NCI-H2171 (cell line): ENCODE results near the gene EXD3.
A peak's percentile ranks its signal among the peaks of the same experiment; 100 is the strongest.

Source experiments
- DNase-seq: peaks from one replicate; lab custom pipeline; 2025; lab: John Stamatoyannopoulos, UW

EXD3 gene

GRCh38 chr9:137317718-137318511 is 105.0 kb downstream of the EXD3 start:
- DNase-seq: no peak

GRCh38 chr9:137317021-137317717 is 105.8 kb downstream of the EXD3 start:
- DNase-seq: no peak

GRCh38 chr9:137316012-137316981 is 106.7 kb downstream of the EXD3 start:
- peak; percentile 77 for DNase-seq

- no peak for DNase-seq
Measured at GRCh38 chr9:137315581-137316011, 107.4 kb downstream of the EXD3 start.

GRCh38 chr9:137314561-137315560 is 108.1 kb downstream of the EXD3 start:
- DNase-seq: no peak

- DNase-seq: no peak
Measured at GRCh38 chr9:137313956-137314560, 108.9 kb downstream of the EXD3 start.

- no peak for DNase-seq
Measured at GRCh38 chr9:137313326-137313936, 109.5 kb downstream of the EXD3 start.

GRCh38 chr9:137312852-137313325 is 110.1 kb downstream of the EXD3 start:
- no peak for DNase-seq

- no peak for DNase-seq
Measured at GRCh38 chr9:137311986-137312851, 110.7 kb downstream of the EXD3 start.

GRCh38 chr9:137311171-137311985 is 111.6 kb downstream of the EXD3 start:
- peak; percentile 65 for DNase-seq

GRCh38 chr9:137310189-137311052 is 112.5 kb downstream of the EXD3 start:
- peak; percentile 88 for DNase-seq

GRCh38 chr9:137309368-137310188 is 113.4 kb downstream of the EXD3 start:
- DNase-seq: no peak

GRCh38 chr9:137308057-137308619 is 114.8 kb downstream of the EXD3 start:
- no peak for DNase-seq

GRCh38 chr9:137307255-137308056 is 115.5 kb downstream of the EXD3 start:
- no peak for DNase-seq

- no peak for DNase-seq
Measured at GRCh38 chr9:137306850-137307254, 116.1 kb downstream of the EXD3 start.
